Measurements from ENCODE around the gene SLC6A3. TPM values are rescaled to one million over a fixed set of nuclear protein-coding genes. Genes with fewer than 3 reads are reported as not detected.
"Not testable (repeated sequence)": the region's sequence is repeated elsewhere in the genome, so short reads cannot be mapped to it uniquely, and the experiment has no call there.

The SLC6A3 gene
- total and polyA plus RNA-seq, 9 donors: 0.11 to 0.23 (median 0.12) TPM; not detected in 6

- peaks cover 22% of the 10 kb centered on the region for H3K9me3 ChIP-seq (replicated peaks; ENCODE audit: control insufficient read depth, low read depth, low read length)
- H3K4me1 ChIP-seq (ENCODE audit: control insufficient read depth, insufficient read depth, low read length): no peaks in the 10 kb centered on the region
- H3K36me3 ChIP-seq (ENCODE audit: control insufficient read depth, insufficient read depth, low read length): no peaks in the 10 kb centered on the region
- H3K27ac ChIP-seq (ENCODE audit: low read length): no peak overlapping the region
- 77% methylated on average over 7 of the region's 8 CpGs for WGBS (ENCODE audit: insufficient coverage)
- DNase-seq: no peak
- no peaks in the 10 kb centered on the region for H3K27me3 ChIP-seq (ENCODE audit: control insufficient read depth, insufficient read depth, low read length)
- no peak overlapping the region for H3K4me3 ChIP-seq (ENCODE audit: low read length)
These were observed 13.3 kb downstream of the SLC6A3 start for GRCh38 chr5:1431896-1432295.

- DNase-seq: no peak
- peaks cover 23% of the 10 kb centered on the region for H3K9me3 ChIP-seq (replicated peaks; ENCODE audit: control insufficient read depth, low read depth, low read length)
- WGBS (ENCODE audit: insufficient coverage): 83% methylated on average over 32 of the region's 33 CpGs
These were observed 14.0 kb downstream of the SLC6A3 start for GRCh38 chr5:1431021-1431811.

DNA sequence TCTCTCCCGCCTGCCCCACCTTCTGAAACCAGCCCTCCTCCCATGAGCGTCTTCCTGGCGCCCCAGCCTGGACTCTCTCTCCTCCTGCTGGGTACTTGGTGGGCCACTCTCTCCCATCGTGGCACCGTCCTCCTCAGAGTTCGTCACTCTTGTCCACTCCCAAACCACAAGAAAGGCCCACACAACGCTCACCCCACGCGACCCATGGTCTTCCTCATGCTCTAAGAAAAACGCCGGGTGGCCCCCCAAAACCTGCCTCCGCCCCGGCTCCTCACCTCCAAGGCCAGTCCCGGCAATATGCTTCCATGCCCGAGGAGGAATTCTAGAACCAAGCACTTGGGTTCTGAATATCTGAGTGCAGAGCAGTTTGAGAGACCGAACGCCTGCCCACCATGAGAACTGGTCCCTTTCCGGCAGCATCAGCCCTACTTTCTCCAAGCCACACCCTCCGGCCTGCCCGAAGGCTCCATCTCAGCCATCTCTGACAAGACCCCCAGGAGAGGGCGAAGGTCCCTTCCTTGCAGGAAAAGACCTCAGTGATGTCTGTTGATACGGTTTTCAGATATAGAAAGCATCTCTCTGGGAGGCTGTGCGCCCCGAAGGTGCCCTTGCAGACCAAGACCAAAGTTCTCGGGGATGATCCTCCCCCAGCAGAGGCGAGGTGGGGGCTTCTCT, 15.0 kb downstream of the SLC6A3 start:
- Histone ChIP-seq H3K4me1 (ENCODE audit: control insufficient read depth, insufficient read depth, low read length) (no peaks in the 10 kb centered on the region), H3K36me3 (ENCODE audit: control insufficient read depth, insufficient read depth, low read length) (no peaks in the 10 kb centered on the region), H3K27ac (ENCODE audit: low read length) (no peak overlapping the region), H3K9me3 (replicated peaks; ENCODE audit: control insufficient read depth, low read depth, low read length) (peaks cover 23% of the 10 kb centered on the region), H3K27me3 (ENCODE audit: control insufficient read depth, insufficient read depth, low read length) (no peaks in the 10 kb centered on the region), H3K4me3 (ENCODE audit: low read length) (no peak overlapping the region)
- DNase-seq: no peak
- 89% methylated on average over 17 of the region's 26 CpGs for WGBS (ENCODE audit: insufficient coverage)

More at GRCh38 chr5:1431021-1431811, 14.0 kb downstream of the SLC6A3 start:
- Histone ChIP-seq H3K36me3 (ENCODE audit: control insufficient read depth, insufficient read depth, low read length) (no peaks in the 10 kb centered on the region), H3K4me1 (ENCODE audit: control insufficient read depth, insufficient read depth, low read length) (no peaks in the 10 kb centered on the region), H3K27me3 (ENCODE audit: control insufficient read depth, insufficient read depth, low read length) (no peaks in the 10 kb centered on the region), H3K27ac (ENCODE audit: low read length) (no peak overlapping the region), H3K4me3 (ENCODE audit: low read length) (no peak overlapping the region)

GRCh38 chr5:1429496-1429895, 15.7 kb downstream of the SLC6A3 start:
- H3K36me3 ChIP-seq (ENCODE audit: control insufficient read depth, insufficient read depth, low read length): no peaks in the 10 kb centered on the region
- no peak for DNase-seq
- H3K27me3 ChIP-seq (ENCODE audit: control insufficient read depth, insufficient read depth, low read length): no peaks in the 10 kb centered on the region
- H3K4me1 ChIP-seq (ENCODE audit: control insufficient read depth, insufficient read depth, low read length): no peaks in the 10 kb centered on the region
- peaks cover 23% of the 10 kb centered on the region for H3K9me3 ChIP-seq (replicated peaks; ENCODE audit: control insufficient read depth, low read depth, low read length)
- no peak overlapping the region for H3K27ac ChIP-seq (ENCODE audit: low read length)
- no peak overlapping the region for H3K4me3 ChIP-seq (ENCODE audit: low read length)
- 95% methylated on average over 4 of the region's 5 CpGs for WGBS (ENCODE audit: insufficient coverage)

DNA sequence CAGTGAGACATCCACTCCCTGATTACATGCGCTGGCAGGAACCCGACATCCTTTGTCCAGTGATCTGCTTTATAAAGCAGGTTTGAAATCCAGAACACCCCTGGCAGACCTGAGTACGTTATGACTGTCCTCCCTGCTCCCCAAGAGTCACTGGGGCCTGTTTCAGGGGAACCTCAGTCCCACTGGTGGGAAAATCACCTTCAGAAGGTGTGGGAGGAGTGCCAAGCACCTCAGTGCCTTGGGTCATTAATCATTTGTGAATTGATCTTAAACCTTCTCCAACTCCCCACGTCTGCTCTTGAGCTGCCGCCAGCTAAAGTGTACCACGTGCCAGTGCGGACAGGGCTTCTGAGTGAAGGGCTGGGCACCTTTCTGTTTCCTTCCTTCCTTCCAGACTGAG, 16.2 kb downstream of the SLC6A3 start:
- Histone ChIP-seq H3K4me1 (ENCODE audit: control insufficient read depth, insufficient read depth, low read length) (no peaks in the 10 kb centered on the region), H3K36me3 (ENCODE audit: control insufficient read depth, insufficient read depth, low read length) (no peaks in the 10 kb centered on the region), H3K4me3 (ENCODE audit: low read length) (no peak overlapping the region), H3K9me3 (replicated peaks; ENCODE audit: control insufficient read depth, low read depth, low read length) (peaks cover 23% of the 10 kb centered on the region), H3K27me3 (ENCODE audit: control insufficient read depth, insufficient read depth, low read length) (no peaks in the 10 kb centered on the region), H3K27ac (ENCODE audit: low read length) (no peak overlapping the region)
- 93% methylated on average over 6 of the region's 7 CpGs for WGBS (ENCODE audit: insufficient coverage)
- DNase-seq: no peak

DNA sequence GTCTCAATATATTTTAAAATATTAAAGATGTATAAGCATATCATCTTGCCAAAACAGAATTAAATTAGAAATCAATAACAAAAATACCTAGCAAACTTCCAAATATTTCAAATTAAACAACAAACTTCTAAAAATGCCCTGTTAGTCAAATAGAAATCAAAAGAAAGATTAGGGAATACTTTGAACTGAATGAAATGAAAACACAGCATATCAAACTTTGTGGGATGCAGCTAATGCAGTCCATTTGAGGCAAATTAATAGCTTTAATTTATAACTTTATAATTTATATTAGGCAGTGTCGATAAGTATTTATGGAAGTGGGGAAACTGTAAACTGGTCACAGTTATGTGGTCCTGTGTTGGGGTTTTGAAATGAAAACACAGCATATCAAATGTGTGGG, 17.1 kb downstream of the SLC6A3 start:
- no peaks in the 10 kb centered on the region for H3K27me3 ChIP-seq (ENCODE audit: control insufficient read depth, insufficient read depth, low read length)
- H3K9me3 ChIP-seq (replicated peaks; ENCODE audit: control insufficient read depth, low read depth, low read length): peaks cover 23% of the 10 kb centered on the region
- WGBS (ENCODE audit: insufficient coverage): no CpG with 5 or more reads among the region's 1 CpG
- no peak overlapping the region for H3K27ac ChIP-seq (ENCODE audit: low read length)
- no peak overlapping the region for H3K4me3 ChIP-seq (ENCODE audit: low read length)
- H3K4me1 ChIP-seq (ENCODE audit: control insufficient read depth, insufficient read depth, low read length): no peaks in the 10 kb centered on the region
- no peaks in the 10 kb centered on the region for H3K36me3 ChIP-seq (ENCODE audit: control insufficient read depth, insufficient read depth, low read length)
- no peak for DNase-seq

GRCh38 chr5:1424716-1425115, 20.5 kb downstream of the SLC6A3 start:
- peaks cover 23% of the 10 kb centered on the region for H3K9me3 ChIP-seq (replicated peaks; ENCODE audit: control insufficient read depth, low read depth, low read length)
- H3K36me3 ChIP-seq (ENCODE audit: control insufficient read depth, insufficient read depth, low read length): no peaks in the 10 kb centered on the region
- H3K4me1 ChIP-seq (ENCODE audit: control insufficient read depth, insufficient read depth, low read length): peaks cover 7% of the 10 kb centered on the region
- WGBS (ENCODE audit: insufficient coverage): 86% methylated on average over 8 of the region's 9 CpGs
- H3K27me3 ChIP-seq (ENCODE audit: control insufficient read depth, insufficient read depth, low read length): no peaks in the 10 kb centered on the region
- H3K4me3 ChIP-seq (ENCODE audit: low read length): no peak overlapping the region
- H3K27ac ChIP-seq (ENCODE audit: low read length): no peak overlapping the region
- no peak for DNase-seq

- Histone ChIP-seq H3K9me3 (replicated peaks; ENCODE audit: control insufficient read depth, low read depth, low read length) (peaks cover 19% of the 10 kb centered on the region), H3K27me3 (ENCODE audit: control insufficient read depth, insufficient read depth, low read length) (no peaks in the 10 kb centered on the region), H3K27ac (ENCODE audit: low read length) (no peak overlapping the region), H3K4me3 (ENCODE audit: low read length) (no peak overlapping the region), H3K36me3 (ENCODE audit: control insufficient read depth, insufficient read depth, low read length) (no peaks in the 10 kb centered on the region), H3K4me1 (ENCODE audit: control insufficient read depth, insufficient read depth, low read length) (peaks cover 7% of the 10 kb centered on the region)
- no peak for DNase-seq
- 75% methylated on average over 19 of the region's 19 CpGs for WGBS (ENCODE audit: insufficient coverage)
These were observed 21.2 kb downstream of the SLC6A3 start for GRCh38 chr5:1423901-1424603.

DNA sequence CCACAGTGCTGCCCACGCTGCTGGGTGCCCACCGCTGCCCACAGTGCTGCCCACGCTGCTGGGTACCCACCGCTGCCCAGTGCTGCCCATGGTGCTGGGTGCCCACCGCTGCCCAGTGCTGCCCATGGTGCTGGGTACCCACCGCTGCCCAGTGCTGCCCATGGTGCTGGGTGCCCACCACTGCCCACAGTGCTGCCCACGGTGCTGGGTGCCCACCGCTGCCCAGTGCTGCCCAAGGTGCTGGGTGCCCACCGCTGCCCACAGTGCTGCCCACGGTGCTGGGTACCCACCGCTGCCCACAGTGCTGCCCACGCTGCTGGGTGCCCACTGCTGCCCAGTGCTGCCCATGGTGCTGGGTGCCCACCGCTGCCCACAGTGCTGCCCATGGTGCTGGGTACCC, 22.7 kb downstream of the SLC6A3 start:
- not testable (repeated sequence) for DNase-seq; H3K9me3 ChIP-seq (replicated peaks; ENCODE audit: control insufficient read depth, low read depth, low read length); H3K4me1 ChIP-seq (ENCODE audit: control insufficient read depth, insufficient read depth, low read length); H3K4me3 ChIP-seq (ENCODE audit: low read length); H3K36me3 ChIP-seq (ENCODE audit: control insufficient read depth, insufficient read depth, low read length); H3K27me3 ChIP-seq (ENCODE audit: control insufficient read depth, insufficient read depth, low read length); H3K27ac ChIP-seq (ENCODE audit: low read length)
- 81% methylated on average over 9 of the region's 13 CpGs for WGBS (ENCODE audit: insufficient coverage)
